Neural progenitor cell (in vitro differentiated cells): Measurements from ENCODE around the gene HDAC7. TPM values are rescaled to one million over a fixed set of nuclear protein-coding genes. Genes with fewer than 3 reads are reported as not detected.

Experiments
- DNase-seq: peaks from one replicate; pipeline ENCODE4 v3.0.0-alpha.2; 2016; ENCODE audit warnings: low spot score
- H2AFZ ChIP-seq: fragments of 200-600 bp; sonication (generic); replicated peaks from 2 replicates; pipeline ENCODE4 v1.6.1; 2016; ENCODE audit warnings: antibody characterized with exemption
- H3F3A ChIP-seq: fragments of 200-600 bp; sonication (generic); 2 replicates; pipeline ENCODE4 v1.6.1; 2016; ENCODE audit warnings: antibody characterized with exemption, low read depth
- H3K27ac ChIP-seq: fragments of 200-600 bp; sonication (generic); 2 replicates; pipeline ENCODE4 v1.5.1; 2016; ENCODE audit warnings: mild to moderate bottlenecking
- H3K27me3 ChIP-seq: fragments of 200-600 bp; sonication (generic); 2 replicates; pipeline ENCODE4 v1.6.1; 2016; ENCODE audit warnings: mild to moderate bottlenecking, moderate library complexity
- H3K36me3 ChIP-seq: fragments of 200-600 bp; sonication (generic); 2 replicates; pipeline ENCODE4 v1.5.1; 2016
- H3K4me1 ChIP-seq: fragments of 200-600 bp; sonication (generic); 2 replicates; pipeline ENCODE4 v1.6.1; 2016; ENCODE audit warnings: mixed run types
- H3K4me2 ChIP-seq: fragments of 200-600 bp; sonication (generic); 2 replicates; pipeline ENCODE4 v1.6.1; 2016
- H3K4me3 ChIP-seq: fragments of 200-600 bp; sonication (generic); 2 replicates; pipeline ENCODE4 v1.5.1; 2016
- H3K79me2 ChIP-seq: fragments of 200-600 bp; sonication (generic); 2 replicates; pipeline ENCODE4 v1.6.1; 2016; ENCODE audit warnings: low read depth
- H3K9ac ChIP-seq: fragments of 200-600 bp; sonication (generic); 2 replicates; pipeline ENCODE4 v1.6.1; 2016
- H3K9me3 ChIP-seq: fragments of 200-600 bp; sonication (generic); 2 replicates; pipeline ENCODE4 v1.5.1; 2016; ENCODE audit warnings: low read depth
- H4K20me1 ChIP-seq: fragments of 200-600 bp; sonication (generic); 2 replicates; pipeline ENCODE4 v1.6.1; 2016; ENCODE audit warnings: low read depth
- H3K27ac Mint-ChIP-seq: 3 replicates; pipeline ENCODE4 v1.8.0; 2021; ENCODE audit warnings: mixed read lengths
- H3K27me3 Mint-ChIP-seq: 2 replicates; pipeline ENCODE4 v1.8.0; 2022; ENCODE audit warnings: low read depth, mild to moderate bottlenecking, inconsistent platforms, moderate library complexity, mixed read lengths; ENCODE audit not compliant: insufficient read depth
- H3K36me3 Mint-ChIP-seq: 3 replicates; pipeline ENCODE4 v1.8.0; 2021; ENCODE audit warnings: mixed read lengths
- H3K4me1 Mint-ChIP-seq: 3 replicates; pipeline ENCODE4 v1.8.0; 2021; ENCODE audit warnings: mixed read lengths
- H3K4me3 Mint-ChIP-seq: 3 replicates; pipeline ENCODE4 v1.8.0; 2021; ENCODE audit warnings: mild to moderate bottlenecking, moderate library complexity, mixed read lengths
- H3K9me3 Mint-ChIP-seq: 3 replicates; pipeline ENCODE4 v1.8.0; 2020; ENCODE audit warnings: mixed read lengths
- CTCF ChIP-seq: fragments of 200-600 bp; sonication (generic); IDR thresholded peaks from 2 replicates; pipeline ENCODE4 v1.5.1; 2017; ENCODE audit warnings: antibody characterized with exemption, mild to moderate bottlenecking
- EZH2 ChIP-seq: fragments of 200-600 bp; sonication (generic); IDR thresholded peaks from 2 replicates; pipeline ENCODE4 v1.6.1; 2017; ENCODE audit warnings: antibody characterized with exemption, mild to moderate bottlenecking, moderate library complexity
- EZH2phosphoT487 ChIP-seq: fragments of 200-600 bp; sonication (generic); IDR thresholded peaks from 2 replicates; pipeline ENCODE4 v1.6.1; 2017; ENCODE audit warnings: antibody characterized with exemption
- total RNA-seq: library from RNA; depleted of rRNA; stranded (reverse); fragments of >200 nt; gene quantifications from 2 replicates; pipeline ENCODE4 v1.2.3, GENCODE V29; 2015; ENCODE audit warnings: low replicate concordance

Gene HDAC7
- total RNA-seq, 1 donor from 2014 or later, result 7.2 TPM

GRCh38 chr12:47838286-47838931 lies 18.7 kb upstream of the HDAC7 start:
- Mint-ChIP-seq H3K27me3 (peaks cover 12% of the 10 kb centered on the region), H3K36me3 (no peaks in the 10 kb centered on the region), H3K27ac (no peak overlapping the region), H3K9me3 (no peaks in the 10 kb centered on the region), H3K4me3 (no peak overlapping the region), H3K4me1 (peaks cover 45% of the 10 kb centered on the region)
- Histone ChIP-seq H2AFZ (no peak overlapping the region), H3F3A (peaks cover 8% of the 10 kb centered on the region), H3K27ac (no peak overlapping the region), H4K20me1 (no peaks in the 10 kb centered on the region), H3K4me2 (no peak overlapping the region), H3K27me3 (no peaks in the 10 kb centered on the region), H3K4me1 (peaks cover 11% of the 10 kb centered on the region), H3K79me2 (no peaks in the 10 kb centered on the region), H3K9me3 (no peaks in the 10 kb centered on the region), H3K4me3 (no peak overlapping the region), H3K9ac (no peak overlapping the region), H3K36me3 (no peaks in the 10 kb centered on the region)
- TF ChIP-seq CTCF (peak; percentile 69), EZH2 (no peak), EZH2phosphoT487 (no peak)
- DNase-seq, result peak; percentile 69

GRCh38 chr12:47837190-47838171 lies 17.8 kb upstream of the HDAC7 start:
- H3K27me3 Mint-ChIP-seq, result peaks cover 16% of the 10 kb centered on the region
- H3K4me2 ChIP-seq, result no peak overlapping the region
- H3K9me3 ChIP-seq, result no peaks in the 10 kb centered on the region
- TF ChIP-seq CTCF, result peak; percentile 94
- TF ChIP-seq EZH2phosphoT487, result no peak
- peak overlapping the region; percentile 22 for H3K27ac Mint-ChIP-seq
- H3K4me1 ChIP-seq, result peaks cover 11% of the 10 kb centered on the region
- no peaks in the 10 kb centered on the region for H3K36me3 ChIP-seq
- H3K9me3 Mint-ChIP-seq, result no peaks in the 10 kb centered on the region
- no peak overlapping the region for H3K27ac ChIP-seq
- H3K4me3 Mint-ChIP-seq, result peak overlapping the region; percentile 17
- peaks cover 8% of the 10 kb centered on the region for H3F3A ChIP-seq
- no peaks in the 10 kb centered on the region for H4K20me1 ChIP-seq
- no peaks in the 10 kb centered on the region for H3K79me2 ChIP-seq
- H3K27me3 ChIP-seq, result no peaks in the 10 kb centered on the region
- H3K9ac ChIP-seq, result no peak overlapping the region
- H3K4me1 Mint-ChIP-seq, result peaks cover 46% of the 10 kb centered on the region
- peak; percentile 78 for DNase-seq
- no peak overlapping the region for H2AFZ ChIP-seq
- no peaks in the 10 kb centered on the region for H3K36me3 Mint-ChIP-seq
- H3K4me3 ChIP-seq, result no peak overlapping the region

- Mint-ChIP-seq H3K9me3 (no peaks in the 10 kb centered on the region), H3K36me3 (no peaks in the 10 kb centered on the region), H3K27ac (peak overlapping the region; percentile 94), H3K27me3 (peaks cover 14% of the 10 kb centered on the region), H3K4me1 (peaks cover 46% of the 10 kb centered on the region), H3K4me3 (peak overlapping the region; percentile 25)
- Histone ChIP-seq H3F3A (peaks cover 8% of the 10 kb centered on the region), H3K4me1 (peaks cover 11% of the 10 kb centered on the region), H3K9ac (no peak overlapping the region), H3K79me2 (no peaks in the 10 kb centered on the region), H3K27me3 (no peaks in the 10 kb centered on the region), H3K4me2 (peak overlapping the region; percentile 56), H4K20me1 (no peaks in the 10 kb centered on the region), H3K36me3 (no peaks in the 10 kb centered on the region), H3K4me3 (no peak overlapping the region), H3K27ac (no peak overlapping the region), H2AFZ (no peak overlapping the region), H3K9me3 (no peaks in the 10 kb centered on the region)
- peak; percentile 25 for DNase-seq
- TF ChIP-seq CTCF (no peak), EZH2phosphoT487 (no peak), EZH2 (no peak)
Observed at GRCh38 chr12:47835831-47836155, 16.1 kb upstream of the HDAC7 start.
